Fibroblast of mammary gland (primary cell): ENCODE measurements around the gene TF.

Experiments
- DNase-seq: peaks from one replicate; pipeline ENCODE4 v3.0.0-alpha.2; 2010; ENCODE audit warnings: low read depth
- H3K4me3 ChIP-seq: 2 replicates; pipeline ENCODE4 v1.5.1; 2011; ENCODE audit warnings: low read depth, mild to moderate bottlenecking, low read length, moderate library complexity; ENCODE audit not compliant: control insufficient read depth
- TF ChIP-seq, protein P1 (sequence below): conservative IDR thresholded peaks from 2 replicates; pipeline ENCODE4 v1.5.1; 2011; ENCODE audit warnings: low read depth, low read length, inconsistent platforms; ENCODE audit not compliant: control insufficient read depth, insufficient read depth

TF gene

DNA sequence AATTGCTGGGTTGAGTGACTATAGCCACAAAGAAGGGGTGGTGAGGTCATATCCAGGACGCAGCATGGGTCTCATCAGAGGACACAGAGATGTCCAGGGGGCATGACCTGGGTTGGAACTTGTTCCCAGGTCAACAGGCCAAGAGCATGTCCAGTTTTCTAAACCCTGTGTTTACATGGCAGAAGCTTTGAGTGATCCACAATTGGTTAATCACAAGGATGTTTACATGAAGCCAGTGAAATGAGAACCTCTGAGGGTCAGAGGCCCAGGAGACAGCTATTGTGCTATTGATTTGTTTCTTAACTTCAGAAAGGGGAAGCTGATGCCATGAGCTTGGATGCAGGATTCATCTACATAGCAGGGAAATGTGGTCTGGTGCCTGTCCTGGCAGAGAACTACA is 42.3 kb upstream of the TF start:
- TF ChIP-seq, protein P1, sequence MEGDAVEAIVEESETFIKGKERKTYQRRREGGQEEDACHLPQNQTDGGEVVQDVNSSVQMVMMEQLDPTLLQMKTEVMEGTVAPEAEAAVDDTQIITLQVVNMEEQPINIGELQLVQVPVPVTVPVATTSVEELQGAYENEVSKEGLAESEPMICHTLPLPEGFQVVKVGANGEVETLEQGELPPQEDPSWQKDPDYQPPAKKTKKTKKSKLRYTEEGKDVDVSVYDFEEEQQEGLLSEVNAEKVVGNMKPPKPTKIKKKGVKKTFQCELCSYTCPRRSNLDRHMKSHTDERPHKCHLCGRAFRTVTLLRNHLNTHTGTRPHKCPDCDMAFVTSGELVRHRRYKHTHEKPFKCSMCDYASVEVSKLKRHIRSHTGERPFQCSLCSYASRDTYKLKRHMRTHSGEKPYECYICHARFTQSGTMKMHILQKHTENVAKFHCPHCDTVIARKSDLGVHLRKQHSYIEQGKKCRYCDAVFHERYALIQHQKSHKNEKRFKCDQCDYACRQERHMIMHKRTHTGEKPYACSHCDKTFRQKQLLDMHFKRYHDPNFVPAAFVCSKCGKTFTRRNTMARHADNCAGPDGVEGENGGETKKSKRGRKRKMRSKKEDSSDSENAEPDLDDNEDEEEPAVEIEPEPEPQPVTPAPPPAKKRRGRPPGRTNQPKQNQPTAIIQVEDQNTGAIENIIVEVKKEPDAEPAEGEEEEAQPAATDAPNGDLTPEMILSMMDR: no peak
- DNase-seq: no peak
- H3K4me3 ChIP-seq: no peak overlapping the region

DNA sequence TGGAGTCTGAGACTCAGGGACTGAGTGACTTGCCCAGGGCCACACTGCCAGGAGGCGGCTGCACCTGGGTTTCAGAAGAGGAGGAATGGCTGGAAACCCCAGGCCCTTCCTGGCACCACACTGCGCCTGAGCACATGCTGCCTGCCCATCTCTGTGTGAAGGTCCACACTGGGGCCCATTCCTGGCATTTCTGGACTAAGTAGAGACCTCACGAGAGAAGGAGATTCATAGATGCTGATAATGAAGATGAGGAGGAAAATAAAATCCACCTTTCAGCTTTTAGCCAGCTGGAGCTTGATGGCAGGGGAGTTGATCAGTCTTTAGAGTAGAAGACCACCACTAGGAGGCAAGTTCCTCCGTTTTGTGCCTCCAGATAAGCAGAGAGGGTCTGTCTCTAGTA is 40.2 kb upstream of the TF start:
- TF ChIP-seq, protein P1: no peak
- H3K4me3 ChIP-seq: no peak overlapping the region
- no peak for DNase-seq

DNA sequence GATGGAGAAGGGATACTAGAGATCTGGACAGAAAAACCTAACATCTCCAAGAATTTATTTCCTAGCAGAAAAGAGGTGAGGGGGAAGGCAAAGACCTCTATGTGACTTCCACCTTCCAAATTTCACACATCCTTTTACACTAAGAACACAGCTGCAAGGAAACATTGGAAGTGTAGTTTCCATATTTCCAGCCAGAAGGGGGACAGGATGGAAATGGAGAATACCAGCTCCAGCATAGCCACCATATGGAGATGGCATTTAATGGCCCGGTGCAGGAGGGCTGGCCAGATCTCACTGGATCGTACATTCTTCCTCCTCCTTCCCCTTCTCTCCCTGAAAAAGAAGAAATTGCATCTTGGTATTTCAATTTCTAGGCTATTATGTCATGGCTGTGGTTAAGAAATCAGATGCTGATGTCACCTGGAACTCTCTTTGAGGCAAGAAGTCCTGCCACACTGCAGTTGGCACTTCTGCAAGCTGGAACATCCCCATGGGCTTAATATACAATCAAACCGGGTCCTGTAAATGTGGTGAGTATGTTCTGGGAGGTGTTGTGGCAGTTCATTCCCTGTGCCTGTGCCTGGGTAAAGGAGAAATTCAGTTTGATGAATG is 36.9 kb upstream of the TF start:
- no peak for DNase-seq
- no peak overlapping the region for H3K4me3 ChIP-seq
- TF ChIP-seq, protein P1: no peak

DNA sequence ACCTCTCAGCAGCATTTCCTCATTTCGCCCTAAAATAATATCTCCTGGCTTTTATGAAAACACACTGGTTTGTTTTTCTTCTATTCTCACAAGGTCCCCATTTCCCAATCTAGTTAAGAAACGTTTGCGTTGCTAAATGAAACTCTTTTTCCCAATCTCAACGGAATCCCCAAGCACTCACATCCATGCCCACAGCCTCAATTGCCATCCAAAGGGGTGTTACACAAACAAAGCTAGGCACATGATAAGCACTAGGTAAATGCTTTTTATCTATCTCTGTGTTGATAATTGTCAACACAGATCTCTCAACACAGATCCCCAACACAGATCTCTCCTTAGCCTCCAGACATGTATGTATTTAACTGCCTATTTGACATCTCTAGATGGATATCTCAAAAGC is 35.2 kb upstream of the TF start:
- TF ChIP-seq, protein P1: no peak
- DNase-seq: no peak
- H3K4me3 ChIP-seq: no peak overlapping the region

DNA sequence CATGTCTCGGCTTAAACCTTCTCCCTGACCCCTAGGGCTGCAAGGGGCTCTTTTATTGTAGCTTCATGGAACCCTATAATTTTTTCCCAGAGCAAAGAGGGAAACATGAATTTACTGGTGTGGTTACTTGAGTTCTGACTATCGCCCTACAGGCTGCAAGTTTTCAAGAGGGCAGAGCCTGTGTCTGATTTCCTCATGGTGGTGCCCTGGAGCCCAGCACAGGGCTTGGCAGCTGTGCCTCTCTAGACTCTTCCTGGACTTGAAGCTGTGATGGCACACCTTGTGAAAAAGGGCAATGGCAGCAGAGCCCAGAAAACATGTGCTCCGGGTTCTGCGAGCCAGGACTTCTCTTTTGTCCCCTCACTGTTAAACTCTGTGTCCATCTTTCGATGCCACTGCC is 34.2 kb upstream of the TF start:
- TF ChIP-seq, protein P1: no peak
- H3K4me3 ChIP-seq: no peak overlapping the region
- DNase-seq: no peak

DNA sequence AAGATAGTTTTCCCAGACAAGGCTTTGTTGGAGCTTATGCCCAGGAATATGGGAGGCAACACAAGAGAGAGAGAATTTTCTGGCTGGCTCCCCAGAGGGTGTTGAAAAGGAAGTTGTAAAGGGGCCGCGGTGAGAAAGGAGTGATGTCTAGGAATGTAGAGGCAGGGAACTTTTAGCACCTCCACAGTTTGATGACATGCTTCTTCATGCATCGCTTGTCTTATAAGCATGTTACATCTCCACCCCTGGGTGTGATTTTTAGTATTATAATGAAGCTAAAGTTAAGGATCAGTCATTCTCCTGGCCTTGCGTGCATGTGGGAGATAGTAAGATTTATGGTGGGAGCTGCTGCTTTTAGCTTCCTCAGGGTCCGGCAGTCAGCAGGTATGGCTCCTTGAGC is 32.8 kb upstream of the TF start:
- TF ChIP-seq, protein P1: no peak
- no peak overlapping the region for H3K4me3 ChIP-seq
- DNase-seq: no peak

DNA sequence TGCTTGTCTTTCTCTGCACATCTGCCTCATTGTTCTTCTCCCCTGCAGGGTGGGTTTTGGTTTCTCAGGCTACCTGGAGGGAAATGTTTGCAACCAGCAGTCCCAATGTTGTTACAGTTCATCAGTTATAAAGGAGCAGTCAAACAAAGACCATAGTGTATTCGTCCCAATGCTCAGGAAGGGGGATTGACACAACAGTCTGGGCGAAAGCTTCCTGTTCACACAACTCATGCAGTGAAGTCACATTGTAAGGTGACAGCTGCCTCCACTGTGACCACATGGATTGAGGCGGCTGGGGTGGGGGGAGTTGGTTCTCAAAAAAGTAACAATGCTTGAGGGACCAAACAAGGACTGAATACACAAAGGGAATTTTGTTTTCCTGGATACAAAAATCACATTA is 28.8 kb upstream of the TF start:
- TF ChIP-seq, protein P1: no peak
- no peak overlapping the region for H3K4me3 ChIP-seq
- no peak for DNase-seq
